ENCODE results near the gene RIPPLY3.
"Not testable (repeated sequence)": the region's sequence is repeated elsewhere in the genome, so short reads cannot be mapped to it uniquely, and the experiment has no call there.

RIPPLY3 gene

GRCh38 chr21:36980280-36981048, 26.0 kb upstream of the RIPPLY3 start:
- TF ChIP-seq CTCF (conservative IDR thresholded peaks at IDR 0.05; ENCODE audit: low read depth), result no peak
- POLR2A ChIA-PET (ENCODE audit: low non-redundant PET), result no interaction called here
- no peak for DNase-seq (ENCODE audit: low spot score)
- CTCF ChIA-PET, result interaction anchor here (1.0 to 2.0 kb wide), 3 partner anchors 9 to 30 kb away, joined by 3 to 8 read pairs (median 3); partner anchors contain the start of gene HLCS
- H3K27ac ChIP-seq, result peak overlapping the region; percentile 34; the same call in 1 of the 2 replicates

DNA sequence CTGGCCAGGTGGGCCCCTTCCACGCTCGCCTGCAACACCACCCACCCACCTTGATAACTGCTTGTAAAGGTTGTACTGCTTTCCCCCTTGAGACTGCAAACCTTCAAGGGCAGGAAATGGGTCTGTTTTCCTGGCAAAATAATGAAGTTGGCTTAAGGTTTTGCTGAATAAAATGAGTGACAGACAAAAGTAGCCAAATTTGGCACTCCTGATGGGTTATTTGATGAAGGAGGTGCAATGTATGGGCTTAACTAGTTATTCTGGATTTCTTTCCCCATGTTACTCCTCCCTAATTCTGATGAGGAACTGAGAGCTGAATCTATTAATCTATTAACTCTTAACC, 25.5 kb upstream of the RIPPLY3 start:
- peak overlapping the region; percentile 34; the same call in 1 of the 2 replicates for H3K27ac ChIP-seq
- ChIA-PET CTCF (interaction anchor here (1.4 kb wide), 1 partner anchor 106 kb away, joined by 4 read pairs; no protein-coding TSS in a partner anchor), POLR2A (ENCODE audit: low non-redundant PET) (no interaction called here)
- TF ChIP-seq CTCF (conservative IDR thresholded peaks at IDR 0.05; ENCODE audit: low read depth), result no peak
- no peak for DNase-seq (ENCODE audit: low spot score)

DNA sequence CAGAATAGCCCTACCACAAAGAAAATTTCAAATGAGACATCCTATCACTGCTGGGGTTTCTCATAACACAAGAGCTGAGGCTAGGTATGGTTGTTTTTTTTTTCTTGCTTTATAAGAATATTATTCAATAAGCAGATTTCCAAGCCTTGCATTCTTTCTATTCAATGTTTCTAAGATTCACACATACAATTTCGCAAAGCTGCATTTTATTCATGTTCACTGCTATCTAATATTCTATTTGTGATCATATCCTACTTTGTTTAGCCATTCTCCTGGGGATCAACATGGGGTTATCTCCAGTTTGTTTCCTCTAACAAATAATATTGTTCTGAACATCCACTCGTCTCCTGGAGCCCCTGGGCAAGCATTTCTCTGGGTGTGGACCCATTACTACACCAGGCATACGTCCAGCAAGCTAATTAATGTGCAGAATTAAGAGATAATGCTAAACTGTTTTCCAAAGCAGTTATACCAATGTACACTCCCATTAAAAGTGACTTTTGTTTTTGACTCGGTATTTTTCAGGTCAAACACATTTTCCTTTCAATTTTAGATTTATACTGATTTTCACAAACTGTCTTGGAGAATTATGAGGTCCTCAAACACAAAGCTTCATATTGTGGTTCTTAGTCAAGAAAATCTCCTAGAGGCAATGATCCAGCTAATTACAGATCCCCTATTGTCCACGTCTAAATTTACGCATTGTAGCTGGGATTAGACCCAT, 24.4 kb upstream of the RIPPLY3 start:
- no peak overlapping the region for H3K27ac ChIP-seq
- DNase-seq (ENCODE audit: low spot score), result no peak
- POLR2A ChIA-PET (ENCODE audit: low non-redundant PET), result no interaction called here
- TF ChIP-seq CTCF (conservative IDR thresholded peaks at IDR 0.05; ENCODE audit: low read depth), result no peak
- CTCF ChIA-PET, result interaction anchor here (1.4 kb wide), 1 partner anchor 105 kb away, joined by 4 read pairs; no protein-coding TSS in a partner anchor

GRCh38 chr21:36985751-36986594, 20.5 kb upstream of the RIPPLY3 start:
- TF ChIP-seq CTCF (conservative IDR thresholded peaks at IDR 0.05; ENCODE audit: low read depth), result no peak
- POLR2A ChIA-PET (ENCODE audit: low non-redundant PET), result no interaction called here
- CTCF ChIA-PET, result interaction anchor here (0.7 to 1.0 kb wide), 2 partner anchors 9 to 12 kb away, joined by 3 read pairs; no protein-coding TSS in a partner anchor
- no peak overlapping the region for H3K27ac ChIP-seq
- DNase-seq (ENCODE audit: low spot score), result no peak

DNA sequence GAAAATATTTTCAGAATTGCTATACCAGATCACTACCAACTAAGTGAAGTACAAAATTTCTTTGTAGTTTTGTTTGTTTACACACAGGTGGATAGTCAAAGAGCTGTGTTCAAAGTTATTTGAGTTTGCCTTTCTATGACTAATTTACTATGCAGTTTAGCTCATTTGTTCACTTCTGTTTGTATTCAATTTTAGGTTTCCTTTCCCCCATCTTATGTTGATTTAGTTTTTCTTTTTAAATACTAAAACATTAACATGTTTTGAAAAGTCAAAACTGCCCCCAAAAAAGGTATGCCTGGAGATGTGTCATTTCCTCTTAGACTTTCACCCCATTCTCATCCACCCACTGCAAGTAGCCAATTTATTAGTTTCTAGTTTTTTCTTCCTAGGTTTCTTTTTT, 18.7 kb upstream of the RIPPLY3 start:
- no peak overlapping the region for H3K27ac ChIP-seq
- POLR2A ChIA-PET (ENCODE audit: low non-redundant PET), result no interaction called here
- CTCF ChIA-PET, result interaction anchor here (0.7 kb wide), 1 partner anchor 11 kb away, joined by 3 read pairs; no protein-coding TSS in a partner anchor
- no peak for TF ChIP-seq CTCF (conservative IDR thresholded peaks at IDR 0.05; ENCODE audit: low read depth)
- no peak for DNase-seq (ENCODE audit: low spot score)

GRCh38 chr21:36988536-36988935, 18.0 kb upstream of the RIPPLY3 start:
- TF ChIP-seq CTCF (conservative IDR thresholded peaks at IDR 0.05; ENCODE audit: low read depth), result no peak
- CTCF ChIA-PET, result interaction anchor here (1.3 kb wide), 1 partner anchor 12 kb away, joined by 7 read pairs; no protein-coding TSS in a partner anchor
- no peak overlapping the region for H3K27ac ChIP-seq
- POLR2A ChIA-PET (ENCODE audit: low non-redundant PET), result no interaction called here
- no peak for DNase-seq (ENCODE audit: low spot score)

DNA sequence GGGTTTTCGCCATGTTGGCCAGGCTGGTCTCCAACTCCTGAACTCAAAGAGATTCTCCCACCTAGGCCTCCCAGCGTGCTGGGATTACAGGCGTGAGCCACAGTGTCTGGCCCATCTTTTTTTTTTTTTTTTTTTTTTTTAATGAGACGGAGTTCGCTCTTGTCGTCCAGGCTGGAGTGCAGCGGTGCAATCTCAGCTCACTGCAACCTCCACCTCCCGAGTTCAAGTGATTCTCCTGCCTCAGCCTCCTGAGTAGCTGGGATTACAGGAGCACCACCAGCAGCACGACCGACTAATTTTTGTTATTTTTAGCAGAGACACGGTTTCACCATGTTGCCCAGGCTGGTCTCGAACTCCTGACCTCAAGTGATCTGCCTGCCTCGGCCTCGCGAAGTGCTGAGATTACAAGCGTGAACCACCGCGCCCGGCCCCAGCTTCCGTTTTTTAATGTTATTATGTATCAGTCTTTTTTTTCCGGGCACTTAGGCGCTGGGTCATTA, 17.3 kb upstream of the RIPPLY3 start:
- POLR2A ChIA-PET (ENCODE audit: low non-redundant PET), result interaction anchor here (0.6 kb wide), 1 partner anchor 23 kb away, joined by 6 read pairs; the partner anchor contains the start of gene HLCS
- peak overlapping the region; percentile 87 for H3K27ac ChIP-seq
- DNase-seq (ENCODE audit: low spot score), result not testable (repeated sequence)
- CTCF ChIA-PET, result interaction anchor here (0.6 to 1.8 kb wide), 7 partner anchors 9 to 291 kb away, joined by 3 to 7 read pairs (median 3); partner anchors contain the start of genes RIPPLY3 and SIM2

Data from RWPE1 (cell line).